DOHH2 (cell line): Measurements from ENCODE around the gene STPG1.

ENCODE experiments used
- H3F3A ChIP-seq: fragments of 200-600 bp; sonication (generic), shearing (Covaris generic); 2 replicates; pipeline ENCODE4 v1.6.0; 2016; ENCODE audit warnings: antibody characterized with exemption, mild to moderate bottlenecking; ENCODE audit not compliant: control insufficient read depth, insufficient read depth
- H3K27ac ChIP-seq: fragments of 200-600 bp; sonication (generic); 2 replicates; pipeline ENCODE4 v1.5.1; 2014; ENCODE audit warnings: low read depth, mild to moderate bottlenecking, low read length, moderate library complexity
- H3K27me3 ChIP-seq: fragments of 200-600 bp; sonication (generic); 2 replicates; pipeline ENCODE4 v1.6.1; 2014; ENCODE audit warnings: mild to moderate bottlenecking, low read length, mixed read lengths; ENCODE audit not compliant: control insufficient read depth
- H3K36me3 ChIP-seq: fragments of 200-600 bp; sonication (generic); 2 replicates; pipeline ENCODE4 v1.6.1; 2014; ENCODE audit warnings: mild to moderate bottlenecking, low read length, moderate library complexity, mixed read lengths; ENCODE audit not compliant: control insufficient read depth
- H3K4me1 ChIP-seq: fragments of 200-600 bp; sonication (generic); 2 replicates; pipeline ENCODE4 v1.6.1; 2014; ENCODE audit warnings: mild to moderate bottlenecking, low read length, mixed read lengths; ENCODE audit not compliant: control insufficient read depth
- H3K4me2 ChIP-seq: fragments of 200-600 bp; sonication (generic); 2 replicates; pipeline ENCODE4 v1.6.0; 2014; ENCODE audit warnings: mild to moderate bottlenecking, low read length, moderate library complexity
- H3K4me3 ChIP-seq: fragments of 200-600 bp; sonication (generic); 2 replicates; pipeline ENCODE4 v1.5.1; 2014; ENCODE audit warnings: mild to moderate bottlenecking, low read length, mixed read lengths
- H3K79me2 ChIP-seq: fragments of 200-600 bp; sonication (generic); 2 replicates; pipeline ENCODE4 v1.6.1; 2014; ENCODE audit warnings: mild to moderate bottlenecking, low read length, mixed read lengths; ENCODE audit not compliant: control insufficient read depth
- H3K9me2 ChIP-seq: fragments of 200-600 bp; sonication (generic); replicated peaks from 2 replicates; pipeline ENCODE4 v1.6.1; 2014; ENCODE audit warnings: mild to moderate bottlenecking, low read length, mixed read lengths; ENCODE audit not compliant: control insufficient read depth
- H3K9me3 ChIP-seq: fragments of 200-600 bp; sonication (generic); 2 replicates; pipeline ENCODE4 v1.6.1; 2014; ENCODE audit warnings: antibody characterized with exemption, low read length, mixed read lengths; ENCODE audit not compliant: control insufficient read depth, insufficient read depth
- H4K20me1 ChIP-seq: fragments of 200-600 bp; sonication (generic); 2 replicates; pipeline ENCODE4 v1.6.0; 2014; ENCODE audit warnings: low read depth, mild to moderate bottlenecking, antibody characterized with exemption, low read length, moderate library complexity; ENCODE audit not compliant: control insufficient read depth, insufficient read depth
- CTCF ChIP-seq: fragments of 200-600 bp; sonication (generic); IDR thresholded peaks from one replicate; pipeline ENCODE4 v1.5.1; 2014; ENCODE audit warnings: antibody characterized with exemption, mild to moderate bottlenecking, low read depth, low read length; ENCODE audit not compliant: poor library complexity, severe bottlenecking
- EZH2phosphoT487 ChIP-seq: fragments of 200-600 bp; sonication (generic); IDR thresholded peaks from 2 replicates; pipeline ENCODE4 v1.6.1; 2017; ENCODE audit warnings: borderline replicate concordance, mild to moderate bottlenecking, antibody characterized with exemption, low read length, moderate library complexity, mixed read lengths

STPG1 gene

DNA sequence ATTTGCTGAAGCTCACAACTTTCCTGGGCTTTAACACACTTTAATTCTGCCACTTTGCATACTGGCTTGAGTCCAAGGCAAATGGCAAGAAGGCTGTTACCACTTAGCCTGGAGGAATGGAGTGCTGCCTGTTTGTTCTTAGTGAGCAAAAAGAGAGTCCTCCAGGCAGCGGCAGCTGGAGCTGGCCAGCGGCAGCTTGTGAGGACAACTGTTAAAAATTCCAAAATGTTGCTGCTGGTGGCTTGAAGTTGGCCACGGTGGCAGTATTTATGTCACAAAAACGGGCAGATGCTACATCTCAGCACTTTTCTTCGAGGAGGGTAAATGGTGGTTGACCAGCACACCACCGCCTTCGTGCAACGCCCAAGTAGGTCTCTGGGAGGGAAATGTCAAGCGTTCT lies 27.3 kb downstream of the STPG1 start:
- Histone ChIP-seq H3K27ac (no peak overlapping the region), H3K4me1 (peaks cover 25% of the 10 kb centered on the region), H3K36me3 (no peaks in the 10 kb centered on the region; the same call in 1 of the 2 replicates), H4K20me1 (no peaks in the 10 kb centered on the region), H3K9me2 (no peaks in the 10 kb centered on the region), H3K9me3 (no peaks in the 10 kb centered on the region), H3K4me2 (peak overlapping the region; percentile 50), H3K4me3 (peak overlapping the region; percentile 30), H3K79me2 (no peaks in the 10 kb centered on the region), H3K27me3 (no peaks in the 10 kb centered on the region), H3F3A (0 out of 2 replicates have a peak, but pooled peaks cover 3% of the 10 kb centered on the region)
- no peak for TF ChIP-seq EZH2phosphoT487
- TF ChIP-seq CTCF, result no peak

DNA sequence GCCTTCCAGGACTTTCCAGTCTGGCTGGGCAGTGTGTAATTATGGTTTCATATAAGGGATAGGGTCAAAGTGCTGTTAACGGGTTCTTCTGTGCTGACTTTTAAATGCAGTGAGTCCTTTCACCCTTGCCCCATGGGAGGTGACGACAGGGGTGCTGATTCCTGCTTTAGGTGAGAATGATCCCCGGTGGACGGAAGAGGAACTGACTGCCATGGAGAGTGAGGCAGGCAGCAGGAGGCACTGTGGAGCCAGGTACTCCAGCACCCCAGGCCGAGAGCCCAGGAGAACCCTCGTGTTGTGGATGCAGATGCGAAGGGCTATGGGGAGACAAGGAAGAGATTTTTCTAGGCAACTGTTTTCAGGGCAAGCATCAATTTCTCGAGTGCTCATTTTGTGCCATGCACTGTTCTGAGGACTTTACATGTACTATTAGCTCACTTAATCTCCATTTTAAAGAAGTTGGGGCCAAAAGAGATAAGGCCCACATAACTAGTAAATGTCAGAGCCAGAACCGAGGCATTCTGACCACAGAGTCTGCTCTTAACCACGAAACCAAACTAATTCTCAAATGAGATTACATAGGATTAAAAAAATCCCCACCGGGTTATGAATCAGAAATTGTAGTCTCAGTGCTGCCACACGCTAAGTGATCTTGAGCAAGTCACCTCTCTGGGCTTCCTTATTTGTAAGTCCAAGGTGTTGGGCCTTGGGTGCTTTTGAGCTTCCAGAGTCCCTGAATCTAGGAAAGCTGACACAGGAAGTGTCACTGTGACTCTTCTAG lies 28.2 kb downstream of the STPG1 start:
- TF ChIP-seq EZH2phosphoT487, result no peak
- peak; percentile 75 for TF ChIP-seq CTCF
- Histone ChIP-seq H3F3A (no peaks in the 10 kb centered on the region), H3K27ac (no peak overlapping the region), H3K9me3 (no peaks in the 10 kb centered on the region), H3K79me2 (no peaks in the 10 kb centered on the region), H3K4me1 (peaks cover 21% of the 10 kb centered on the region), H4K20me1 (no peaks in the 10 kb centered on the region), H3K27me3 (no peaks in the 10 kb centered on the region), H3K36me3 (no peaks in the 10 kb centered on the region; the same call in 1 of the 2 replicates), H3K4me3 (no peak overlapping the region), H3K9me2 (no peaks in the 10 kb centered on the region), H3K4me2 (peak overlapping the region; percentile 50)

DNA sequence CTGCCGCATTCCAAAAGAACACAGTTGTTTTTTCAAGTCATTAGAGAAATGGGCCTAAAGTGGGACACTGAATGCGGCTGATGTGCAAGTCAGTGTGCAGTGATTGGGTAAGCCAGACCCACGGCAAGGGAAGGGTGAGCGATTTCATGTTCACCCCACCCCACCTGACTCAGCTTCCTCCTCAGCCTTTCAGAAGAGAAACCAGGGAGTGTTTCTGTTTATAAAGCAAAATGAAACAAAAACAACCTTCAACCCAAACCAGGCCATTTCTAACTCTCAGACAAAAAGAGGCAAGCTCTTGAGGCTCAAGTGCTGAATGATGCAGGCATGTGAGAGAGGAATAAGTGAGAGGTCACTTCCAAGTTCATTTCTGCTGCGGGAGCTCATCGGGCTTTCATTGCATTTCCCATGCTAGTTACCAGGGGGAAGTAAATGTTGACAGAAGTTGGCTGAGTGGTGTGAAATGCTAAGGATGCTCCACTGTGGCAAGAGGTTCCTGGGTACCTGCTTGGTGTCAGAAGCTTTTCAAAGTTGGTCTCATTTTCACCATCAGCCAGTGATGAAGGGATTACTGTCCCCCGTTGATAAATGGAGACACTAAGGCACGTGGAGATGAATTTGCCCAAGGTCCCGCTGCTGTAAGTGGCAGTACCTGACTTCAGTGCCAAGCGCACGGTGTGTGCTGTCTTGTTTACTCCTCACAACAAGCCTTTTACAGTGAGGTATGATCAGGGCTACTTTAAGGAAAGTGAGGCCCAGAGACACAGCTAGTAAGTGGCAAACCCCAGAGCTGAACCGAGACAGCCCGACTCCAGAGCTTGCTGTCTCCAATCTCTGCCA lies 29.1 kb downstream of the STPG1 start:
- H3K9me3 ChIP-seq, result no peaks in the 10 kb centered on the region
- no peaks in the 10 kb centered on the region for H3F3A ChIP-seq
- H3K79me2 ChIP-seq, result no peaks in the 10 kb centered on the region
- no peak overlapping the region for H3K4me3 ChIP-seq
- no peak overlapping the region for H3K4me2 ChIP-seq
- no peaks in the 10 kb centered on the region for H3K9me2 ChIP-seq
- TF ChIP-seq CTCF, result no peak
- TF ChIP-seq EZH2phosphoT487, result no peak
- H3K36me3 ChIP-seq, result no peaks in the 10 kb centered on the region; the same call in 1 of the 2 replicates
- H3K27ac ChIP-seq, result no peak overlapping the region
- no peaks in the 10 kb centered on the region for H4K20me1 ChIP-seq
- peaks cover 21% of the 10 kb centered on the region for H3K4me1 ChIP-seq
- H3K27me3 ChIP-seq, result no peaks in the 10 kb centered on the region
